Spleen (tissue), 11 donors: Measurements from ENCODE around the gene ACADL. TPM values are rescaled to one million over a fixed set of nuclear protein-coding genes. Genes with fewer than 3 reads are reported as not detected.
"Not testable (repeated sequence)": the region's sequence is repeated elsewhere in the genome, so short reads cannot be mapped to it uniquely, and the experiment has no call there.

Experiments
- DNase-seq: peaks from one replicate; pipeline ENCODE4 v3.0.0-alpha.2; 2020
- H3K27ac ChIP-seq, 8 donors: fragments of 200-600 bp; sonication (generic) in 7 of 8; 1 replicate in 4 of 8; 2 replicates in 4 of 8; pipeline versions ENCODE4 v1.5.0 to v1.8.0; 2016 to 2021; ENCODE audit warnings: inconsistent platforms in 4 of 8, mild to moderate bottlenecking in 4 of 8, moderate library complexity in 1 of 8
- H3K27me3 ChIP-seq, 7 donors: fragments of 200-600 bp; sonication (generic) in 6 of 7; replicated peaks in 1 of 7; 1 replicate in 4 of 7; 2 replicates in 3 of 7; pipeline versions ENCODE4 v1.5.0 to v1.8.0; 2016 to 2021; ENCODE audit warnings: inconsistent platforms in 3 of 7, mild to moderate bottlenecking in 1 of 7
- H3K36me3 ChIP-seq, 6 donors: fragments of 200-600 bp; sonication (generic) in 5 of 6; 1 replicate in 4 of 6; 2 replicates in 2 of 6; pipeline versions ENCODE4 v1.5.0 to v1.8.0; 2016 to 2021; ENCODE audit warnings: inconsistent platforms in 2 of 6
- H3K4me1 ChIP-seq, 6 donors: fragments of 200-600 bp; sonication (generic) in 5 of 6; 1 replicate in 3 of 6; 2 replicates in 3 of 6; pipeline versions ENCODE4 v1.5.0 to v1.8.0; 2016 to 2021; ENCODE audit warnings: inconsistent platforms in 3 of 6
- H3K4me3 ChIP-seq, 8 donors: fragments of 200-600 bp; sonication (generic) in 7 of 8; 1 replicate in 4 of 8; 2 replicates in 4 of 8; pipeline versions ENCODE4 v1.5.0 to v1.8.0; 2016 to 2021; ENCODE audit warnings: inconsistent platforms in 4 of 8, mild to moderate bottlenecking in 4 of 8, moderate library complexity in 2 of 8
- H3K9me3 ChIP-seq, 8 donors: fragments of 200-600 bp; sonication (generic) in 7 of 8; 1 replicate in 4 of 8; 2 replicates in 4 of 8; pipeline versions ENCODE4 v1.5.0 to v1.8.0; 2016 to 2021; ENCODE audit warnings: inconsistent platforms in 4 of 8
- POLR2A ChIP-seq, 3 donors: fragments of 450-650 bp; IDR thresholded peaks; one replicate each; pipeline ENCODE4 v1.5.1; 2017; ENCODE audit warnings: antibody characterized with exemption in 3 of 3, mild to moderate bottlenecking in 1 of 3
- POLR2AphosphoS5 ChIP-seq, 3 donors: sonication (generic); formaldehyde crosslinking; IDR thresholded peaks; one replicate each; pipeline ENCODE4 v1.5.1; 2017; ENCODE audit warnings: antibody characterized with exemption in 3 of 3
- WGBS, 5 donors: extraction: QIAGEN DNeasy Blood & Tissue Kit in 3 of 5; methylation state at CpG; one replicate each; pipeline versions ENCODE4 v1.1.5 to v1.1.7; 2013 to 2018; 5-methylcytosine and 5-hydroxymethylcytosine counted together
- intact Hi-C: fragments of 100-400 bp; cut with DNase I; formaldehyde crosslinking; loops from one replicate; pipeline ENCODE4 v1.15.0; 2023; ENCODE audit warnings: low total_unique reads
- polyA plus RNA-seq, 3 donors: library from polyadenylated mRNA; stranded (reverse); fragments of 200-250 nt; gene quantifications; one replicate each; pipeline ENCODE4 v1.2.1, GENCODE V29; 2013
- total RNA-seq, 7 donors: library from RNA; depleted of rRNA in 3 of 7; stranded (reverse); fragments of >200 nt in 3 of 7; fragmentation: NEBNext Ultra II Directional in 4 of 7; extraction: Animal tissue kit (Norgen Biotek cat#: 25700) in 4 of 7; gene quantifications; one replicate each; pipeline versions ENCODE4 v1.1.0 to v1.2.1, GENCODE V29; 2016 to 2021
- TF ChIP-seq, protein P1 (sequence below), 11 experiments: fragments of 200-600 bp in 7 of 11; fragments of 450-650 bp in 4 of 11; sonication (generic) in 4 of 11; IDR thresholded peaks in 8 of 11; conservative IDR thresholded peaks in 3 of 11; 1 replicate in 7 of 11; 2 replicates in 4 of 11; pipeline versions ENCODE4 v1.4.0 to v1.8.0; 2016 to 2021; ENCODE audit warnings: antibody characterized with exemption in 11 of 11, inconsistent platforms in 4 of 11, mild to moderate bottlenecking in 1 of 11
- donor health status: healthy with polysubstance abuse.
- donor health status: DM: no; HTN: no; CAD: no; lungs with moderate emphysema.
- donor health status: DM: no; HTN: no; CAD: no.
- donor health status: Bipolar disorder and iron deficiency.
- donor health status: healthy.
- donor health status: DM: no; HTN: no; CAD: no.
- donor health status: DM: yes; HTN: yes; CAD: no.

Gene ACADL
- total and polyA plus RNA-seq, 10 donors = 0.07 to 0.32 TPM; not detected in 8

- Histone ChIP-seq H3K27ac (no peak overlapping the region), H3K9me3 (peaks cover 0 to 27% (median 21%) of the 10 kb centered on the region in 8 donors), H3K4me1 (no peaks in the 10 kb centered on the region), H3K4me3 (no peak overlapping the region), H3K36me3 (no peaks in the 10 kb centered on the region), H3K27me3 (no peaks in the 10 kb centered on the region)
- DNase-seq = no peak
- intact Hi-C loops = loop anchor here (5.0 to 10.0 kb wide), 3 partner anchors 115 to 855 kb away; no protein-coding TSS in a partner anchor
- TF ChIP-seq POLR2AphosphoS5 (IDR thresholded peaks at IDR 0.05) (no peak), POLR2A (IDR thresholded peaks at IDR 0.05) (no peak)
- TF ChIP-seq, protein P1, sequence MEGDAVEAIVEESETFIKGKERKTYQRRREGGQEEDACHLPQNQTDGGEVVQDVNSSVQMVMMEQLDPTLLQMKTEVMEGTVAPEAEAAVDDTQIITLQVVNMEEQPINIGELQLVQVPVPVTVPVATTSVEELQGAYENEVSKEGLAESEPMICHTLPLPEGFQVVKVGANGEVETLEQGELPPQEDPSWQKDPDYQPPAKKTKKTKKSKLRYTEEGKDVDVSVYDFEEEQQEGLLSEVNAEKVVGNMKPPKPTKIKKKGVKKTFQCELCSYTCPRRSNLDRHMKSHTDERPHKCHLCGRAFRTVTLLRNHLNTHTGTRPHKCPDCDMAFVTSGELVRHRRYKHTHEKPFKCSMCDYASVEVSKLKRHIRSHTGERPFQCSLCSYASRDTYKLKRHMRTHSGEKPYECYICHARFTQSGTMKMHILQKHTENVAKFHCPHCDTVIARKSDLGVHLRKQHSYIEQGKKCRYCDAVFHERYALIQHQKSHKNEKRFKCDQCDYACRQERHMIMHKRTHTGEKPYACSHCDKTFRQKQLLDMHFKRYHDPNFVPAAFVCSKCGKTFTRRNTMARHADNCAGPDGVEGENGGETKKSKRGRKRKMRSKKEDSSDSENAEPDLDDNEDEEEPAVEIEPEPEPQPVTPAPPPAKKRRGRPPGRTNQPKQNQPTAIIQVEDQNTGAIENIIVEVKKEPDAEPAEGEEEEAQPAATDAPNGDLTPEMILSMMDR (IDR thresholded peaks at IDR 0.05 in 8 of 11, conservative IDR thresholded peaks at IDR 0.05 in 3 of 11) = no peak
- 64 to 78% (median 74%) methylated on average over 1 of the region's 1 CpG for WGBS, 5 donors
These were observed 35.7 kb downstream of the ACADL start for GRCh38 chr2:210189452-210190138.

GRCh38 chr2:210188755-210189154 is 36.5 kb downstream of the ACADL start:
- intact Hi-C loops = no loop called here
- no peak for DNase-seq
- Histone ChIP-seq H3K4me1 (no peaks in the 10 kb centered on the region), H3K4me3 (no peak overlapping the region), H3K36me3 (no peaks in the 10 kb centered on the region), H3K9me3 (peaks cover 0 to 35% (median 30%) of the 10 kb centered on the region in 8 donors), H3K27me3 (no peaks in the 10 kb centered on the region), H3K27ac (no peak overlapping the region)
- WGBS, 5 donors = 31 to 46% (median 41%) methylated on average over 2 of the region's 2 CpGs
- TF ChIP-seq, protein P1 (IDR thresholded peaks at IDR 0.05 in 8 of 11, conservative IDR thresholded peaks at IDR 0.05 in 3 of 11) = no peak
- no peak for TF ChIP-seq POLR2AphosphoS5 (IDR thresholded peaks at IDR 0.05)

DNA sequence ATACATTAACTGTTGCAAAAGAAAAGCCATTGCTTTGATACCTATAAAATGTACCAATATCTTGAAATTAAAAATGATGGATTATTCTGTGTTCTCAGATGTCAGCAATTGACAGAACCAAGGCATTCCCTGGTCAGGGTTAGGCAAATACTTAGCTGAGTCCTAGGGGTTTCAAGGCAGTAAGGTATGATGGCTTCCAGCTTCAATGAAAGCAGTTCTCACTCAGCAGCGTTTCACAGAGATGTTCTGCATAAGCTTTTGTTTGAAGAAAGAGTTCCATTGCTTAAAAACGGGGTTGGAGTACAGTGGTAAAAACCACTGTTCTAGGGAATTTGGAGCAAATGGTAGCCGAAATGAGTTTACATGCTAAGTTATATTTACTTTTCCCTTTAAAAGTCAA is 37.1 kb downstream of the ACADL start:
- no peaks in the 10 kb centered on the region for H3K36me3 ChIP-seq
- WGBS, 5 donors = 70 to 85% (median 75%) methylated on average over 3 of the region's 3 CpGs
- H3K4me1 ChIP-seq = no peaks in the 10 kb centered on the region
- no peak overlapping the region for H3K27ac ChIP-seq
- H3K4me3 ChIP-seq = no peak overlapping the region
- H3K9me3 ChIP-seq = peaks cover 0 to 41% (median 35%) of the 10 kb centered on the region in 8 donors
- no peak for TF ChIP-seq POLR2AphosphoS5 (IDR thresholded peaks at IDR 0.05)
- TF ChIP-seq POLR2A (IDR thresholded peaks at IDR 0.05) = no peak
- TF ChIP-seq, protein P1 (IDR thresholded peaks at IDR 0.05 in 8 of 11, conservative IDR thresholded peaks at IDR 0.05 in 3 of 11) = no peak
- DNase-seq = no peak
- no peaks in the 10 kb centered on the region for H3K27me3 ChIP-seq
- intact Hi-C loops = no loop called here

GRCh38 chr2:210183936-210184335 is 41.3 kb downstream of the ACADL start:
- DNase-seq, H3K36me3 ChIP-seq, H3K27ac ChIP-seq, intact Hi-C loops, H3K4me3 ChIP-seq, H3K4me1 ChIP-seq: not testable (repeated sequence)
- peaks cover 0 to 15% (median 0%) of the 10 kb centered on the region in 7 donors for H3K27me3 ChIP-seq
- 57 to 73% (median 72%) methylated on average over 1 of the region's 1 CpG for WGBS, 5 donors
- peaks cover 0 to 48% (median 36%) of the 10 kb centered on the region in 8 donors for H3K9me3 ChIP-seq

- H3K4me3 ChIP-seq, H3K27ac ChIP-seq, intact Hi-C loops, DNase-seq, H3K4me1 ChIP-seq, H3K36me3 ChIP-seq: not testable (repeated sequence)
- WGBS, 5 donors = 50 to 79% (median 68%) methylated on average over 12 of the region's 12 CpGs
- Histone ChIP-seq H3K27me3 (peaks cover 0 to 24% (median 0%) of the 10 kb centered on the region in 7 donors), H3K9me3 (peaks cover 0 to 46% (median 32%) of the 10 kb centered on the region in 8 donors)
These were observed 43.6 kb downstream of the ACADL start for GRCh38 chr2:210181606-210182088.

GRCh38 chr2:210181033-210181605 is 44.1 kb downstream of the ACADL start:
- H3K27ac ChIP-seq, H3K4me1 ChIP-seq, DNase-seq, H3K36me3 ChIP-seq, H3K4me3 ChIP-seq, intact Hi-C loops: not testable (repeated sequence)
- Histone ChIP-seq H3K9me3 (peaks cover 0 to 41% (median 27%) of the 10 kb centered on the region in 8 donors), H3K27me3 (peaks cover 0 to 24% (median 0%) of the 10 kb centered on the region in 7 donors)
- 62 to 75% (median 67%) methylated on average over 3 of the region's 3 CpGs for WGBS, 5 donors
